HL-60 (cell line): ENCODE results near the gene PTPRD.
A peak's percentile ranks its signal among the peaks of the same experiment; 100 is the strongest.

Experiments used
- DNase-seq, 2 experiments: peaks; one replicate each; pipeline ENCODE4 v3.0.0-alpha.2; 2010 to 2020; ENCODE audit warnings: low read depth in 1 of 2, low spot score in 1 of 2
- H3K27ac ChIP-seq: fragments of 250-450 bp; sonication (Bioruptor Pico); replicated peaks from 2 replicates; pipeline ENCODE4 v1.5.1; 2020; ENCODE audit warnings: mild to moderate bottlenecking, moderate library complexity
- H3K27me3 ChIP-seq: fragments of 250-450 bp; sonication (Bioruptor Pico); 2 replicates; pipeline ENCODE4 v1.5.1; 2021; ENCODE audit warnings: mild to moderate bottlenecking, moderate library complexity; ENCODE audit not compliant: insufficient read depth, poor library complexity, severe bottlenecking
- H3K4me3 ChIP-seq: replicated peaks from 2 replicates; pipeline ENCODE4 v1.5.1; 2011; ENCODE audit warnings: mild to moderate bottlenecking, control low read depth, low read length; ENCODE audit not compliant: insufficient read depth
- GABPA ChIP-seq: IDR thresholded peaks from 2 replicates; pipeline ENCODE4 v1.6.1; 2012; ENCODE audit warnings: low read depth
- POLR2AphosphoS5 ChIP-seq: IDR thresholded peaks from 2 replicates; pipeline ENCODE4 v1.6.1; 2012; ENCODE audit warnings: low read depth
- SPI1 ChIP-seq: IDR thresholded peaks from 2 replicates; pipeline ENCODE4 v1.6.1; 2012; ENCODE audit warnings: low read depth, mild to moderate bottlenecking, borderline replicate concordance
- TF ChIP-seq, protein P1 (sequence below): IDR thresholded peaks from 2 replicates; pipeline ENCODE4 v1.6.1; 2012; ENCODE audit warnings: low read depth; ENCODE audit not compliant: insufficient replicate concordance
- TF ChIP-seq, protein P2 (sequence below): IDR thresholded peaks from one replicate; pipeline ENCODE4 v1.5.1; 2011; ENCODE audit warnings: low read length, control low read depth, inconsistent platforms; ENCODE audit not compliant: insufficient read depth

Gene PTPRD

DNA sequence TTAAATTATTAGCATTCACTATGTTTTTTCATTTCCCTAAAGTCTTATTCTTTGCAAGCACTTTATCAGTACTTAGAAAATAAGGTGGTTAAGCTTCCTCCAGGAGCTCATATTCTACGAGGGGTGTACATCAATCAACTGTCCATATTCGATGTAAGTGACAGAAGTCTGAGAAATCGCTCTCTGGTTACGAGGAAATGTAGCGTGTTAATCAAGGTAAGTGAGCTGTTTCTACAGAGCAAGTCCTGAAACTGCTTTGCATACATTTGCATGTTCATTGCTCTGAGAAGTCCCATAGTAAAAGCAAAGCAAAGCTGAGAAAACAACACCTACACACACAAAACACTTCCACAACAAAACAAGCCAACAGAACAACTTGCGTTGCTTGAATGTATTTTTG, 1919.3 kb downstream of the PTPRD start:
- no peak for TF ChIP-seq POLR2AphosphoS5
- no peak for TF ChIP-seq SPI1
- TF ChIP-seq, protein P1, sequence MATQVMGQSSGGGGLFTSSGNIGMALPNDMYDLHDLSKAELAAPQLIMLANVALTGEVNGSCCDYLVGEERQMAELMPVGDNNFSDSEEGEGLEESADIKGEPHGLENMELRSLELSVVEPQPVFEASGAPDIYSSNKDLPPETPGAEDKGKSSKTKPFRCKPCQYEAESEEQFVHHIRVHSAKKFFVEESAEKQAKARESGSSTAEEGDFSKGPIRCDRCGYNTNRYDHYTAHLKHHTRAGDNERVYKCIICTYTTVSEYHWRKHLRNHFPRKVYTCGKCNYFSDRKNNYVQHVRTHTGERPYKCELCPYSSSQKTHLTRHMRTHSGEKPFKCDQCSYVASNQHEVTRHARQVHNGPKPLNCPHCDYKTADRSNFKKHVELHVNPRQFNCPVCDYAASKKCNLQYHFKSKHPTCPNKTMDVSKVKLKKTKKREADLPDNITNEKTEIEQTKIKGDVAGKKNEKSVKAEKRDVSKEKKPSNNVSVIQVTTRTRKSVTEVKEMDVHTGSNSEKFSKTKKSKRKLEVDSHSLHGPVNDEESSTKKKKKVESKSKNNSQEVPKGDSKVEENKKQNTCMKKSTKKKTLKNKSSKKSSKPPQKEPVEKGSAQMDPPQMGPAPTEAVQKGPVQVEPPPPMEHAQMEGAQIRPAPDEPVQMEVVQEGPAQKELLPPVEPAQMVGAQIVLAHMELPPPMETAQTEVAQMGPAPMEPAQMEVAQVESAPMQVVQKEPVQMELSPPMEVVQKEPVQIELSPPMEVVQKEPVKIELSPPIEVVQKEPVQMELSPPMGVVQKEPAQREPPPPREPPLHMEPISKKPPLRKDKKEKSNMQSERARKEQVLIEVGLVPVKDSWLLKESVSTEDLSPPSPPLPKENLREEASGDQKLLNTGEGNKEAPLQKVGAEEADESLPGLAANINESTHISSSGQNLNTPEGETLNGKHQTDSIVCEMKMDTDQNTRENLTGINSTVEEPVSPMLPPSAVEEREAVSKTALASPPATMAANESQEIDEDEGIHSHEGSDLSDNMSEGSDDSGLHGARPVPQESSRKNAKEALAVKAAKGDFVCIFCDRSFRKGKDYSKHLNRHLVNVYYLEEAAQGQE, result no peak
- TF ChIP-seq GABPA, result no peak
- TF ChIP-seq, protein P2, sequence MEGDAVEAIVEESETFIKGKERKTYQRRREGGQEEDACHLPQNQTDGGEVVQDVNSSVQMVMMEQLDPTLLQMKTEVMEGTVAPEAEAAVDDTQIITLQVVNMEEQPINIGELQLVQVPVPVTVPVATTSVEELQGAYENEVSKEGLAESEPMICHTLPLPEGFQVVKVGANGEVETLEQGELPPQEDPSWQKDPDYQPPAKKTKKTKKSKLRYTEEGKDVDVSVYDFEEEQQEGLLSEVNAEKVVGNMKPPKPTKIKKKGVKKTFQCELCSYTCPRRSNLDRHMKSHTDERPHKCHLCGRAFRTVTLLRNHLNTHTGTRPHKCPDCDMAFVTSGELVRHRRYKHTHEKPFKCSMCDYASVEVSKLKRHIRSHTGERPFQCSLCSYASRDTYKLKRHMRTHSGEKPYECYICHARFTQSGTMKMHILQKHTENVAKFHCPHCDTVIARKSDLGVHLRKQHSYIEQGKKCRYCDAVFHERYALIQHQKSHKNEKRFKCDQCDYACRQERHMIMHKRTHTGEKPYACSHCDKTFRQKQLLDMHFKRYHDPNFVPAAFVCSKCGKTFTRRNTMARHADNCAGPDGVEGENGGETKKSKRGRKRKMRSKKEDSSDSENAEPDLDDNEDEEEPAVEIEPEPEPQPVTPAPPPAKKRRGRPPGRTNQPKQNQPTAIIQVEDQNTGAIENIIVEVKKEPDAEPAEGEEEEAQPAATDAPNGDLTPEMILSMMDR, result no peak
- Histone ChIP-seq H3K4me3 (no peak overlapping the region), H3K27ac (no peak overlapping the region), H3K27me3 (no peaks in the 10 kb centered on the region)
- DNase-seq, result no peak

DNA sequence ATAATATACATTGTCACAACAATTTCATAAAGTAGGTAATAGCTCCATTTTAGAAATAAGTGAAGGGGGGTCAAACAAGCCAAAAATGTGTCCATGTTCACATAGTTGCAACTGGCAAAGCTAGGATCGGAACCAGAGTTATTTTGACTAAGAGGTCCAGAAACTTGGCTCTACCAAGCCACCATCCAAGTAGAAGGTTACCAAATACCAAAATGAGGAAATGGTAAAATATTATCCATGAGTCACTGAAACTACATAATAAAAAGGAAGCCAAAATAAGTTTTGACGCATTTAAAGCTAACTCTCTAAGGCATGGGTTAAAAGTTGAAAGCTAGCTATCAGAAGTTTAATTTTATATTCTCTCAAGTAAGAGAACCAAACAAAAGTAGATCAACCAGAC, 1926.3 kb downstream of the PTPRD start:
- H3K27ac ChIP-seq, result no peak overlapping the region
- TF ChIP-seq, protein P2, result no peak
- TF ChIP-seq SPI1 (peak; percentile 80), POLR2AphosphoS5 (no peak), GABPA (no peak)
- no peaks in the 10 kb centered on the region for H3K27me3 ChIP-seq
- DNase-seq, result no peak
- H3K4me3 ChIP-seq, result no peak overlapping the region

DNA sequence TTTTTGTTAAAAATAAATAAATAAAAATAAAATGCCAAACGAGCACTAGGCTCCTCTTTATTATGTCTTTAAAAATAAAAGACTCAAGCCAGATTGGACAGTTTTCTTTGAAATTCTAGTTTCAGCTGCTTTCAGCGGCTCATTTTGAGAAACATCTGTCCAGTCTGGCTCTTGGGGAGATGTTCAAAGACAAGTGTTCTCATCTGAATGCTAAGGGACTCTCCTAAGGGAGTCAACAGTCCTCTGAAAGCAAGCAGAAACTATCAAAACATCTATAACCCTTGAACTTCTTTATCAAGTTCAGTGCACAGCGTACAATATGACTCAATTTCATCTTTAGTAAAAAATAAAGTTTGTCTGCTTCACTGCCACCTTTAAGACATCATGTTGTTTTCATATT, 1927.0 kb downstream of the PTPRD start:
- Histone ChIP-seq H3K4me3 (no peak overlapping the region), H3K27me3 (no peaks in the 10 kb centered on the region), H3K27ac (no peak overlapping the region)
- DNase-seq, result no peak
- TF ChIP-seq, protein P2, result no peak
- TF ChIP-seq, protein P1, result no peak
- TF ChIP-seq SPI1 (no peak), POLR2AphosphoS5 (no peak), GABPA (no peak)
